GM12891 (cell line): Measurements from ENCODE around the gene DNASE1L1.

Experiments
- PAX5 ChIP-seq: IDR thresholded peaks from 2 replicates; pipeline ENCODE4 v1.6.1; 2011; ENCODE audit warnings: low read length, moderate library complexity, mild to moderate bottlenecking; ENCODE audit not compliant: insufficient read depth, severe bottlenecking
- POLR2A ChIP-seq: IDR thresholded peaks from 2 replicates; pipeline ENCODE4 v1.6.1; 2011; ENCODE audit warnings: low read depth, low read length, control low read depth
- TAF1 ChIP-seq: IDR thresholded peaks from 2 replicates; pipeline ENCODE4 v1.6.1; 2011; ENCODE audit warnings: low read depth, low read length, control low read depth

DNA sequence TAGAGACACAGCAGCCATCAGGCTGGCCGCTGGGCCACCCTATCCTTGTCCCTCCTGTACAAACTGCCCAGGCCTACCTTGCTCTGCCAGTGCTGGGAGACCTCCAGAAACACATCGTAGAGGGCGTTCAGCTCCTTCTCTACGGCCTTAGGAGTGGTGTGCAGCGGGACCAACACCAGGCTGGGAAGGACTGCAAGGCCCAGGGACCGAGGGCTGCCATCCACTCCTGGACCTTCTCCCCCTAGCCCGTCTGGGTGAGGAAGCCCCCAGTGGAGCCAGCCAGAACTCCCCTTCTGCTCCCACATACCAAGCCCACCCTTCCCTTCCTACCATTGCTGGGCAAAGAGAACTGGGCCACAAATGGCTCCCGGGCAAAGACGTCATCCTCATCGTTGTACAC, 5.9 kb downstream of the DNASE1L1 start:
- TF ChIP-seq TAF1 = no peak
- no peak for TF ChIP-seq POLR2A
- TF ChIP-seq PAX5 = no peak
